Measurements from ENCODE around the gene SPEN.

The SPEN gene

GRCh38 chr1:15961492-15961891, 114.0 kb downstream of the SPEN start:
- no peak for TF ChIP-seq CTCF (IDR thresholded peaks at IDR 0.05; ENCODE audit: low read depth, low read length)
- DNase-seq (ENCODE audit: low read depth, low spot score) = no peak
- in situ Hi-C loops (cut with HindIII; ENCODE audit: low sequenced_read_pairs) = no loop called here
- H3K4me3 ChIP-seq (ENCODE audit: low read depth, low read length) = no peak overlapping the region

GRCh38 chr1:15962176-15962575, 114.7 kb downstream of the SPEN start:
- DNase-seq (ENCODE audit: low read depth, low spot score) = no peak
- in situ Hi-C loops (cut with HindIII; ENCODE audit: low sequenced_read_pairs) = no loop called here
- TF ChIP-seq CTCF (IDR thresholded peaks at IDR 0.05; ENCODE audit: low read depth, low read length) = no peak
- H3K4me3 ChIP-seq (ENCODE audit: low read depth, low read length) = no peak overlapping the region

GRCh38 chr1:15962671-15963362, 115.3 kb downstream of the SPEN start:
- H3K4me3 ChIP-seq (ENCODE audit: low read depth, low read length) = no peak overlapping the region
- in situ Hi-C loops (cut with HindIII; ENCODE audit: low sequenced_read_pairs) = no loop called here
- DNase-seq (ENCODE audit: low read depth, low spot score) = no peak
- no peak for TF ChIP-seq CTCF (IDR thresholded peaks at IDR 0.05; ENCODE audit: low read depth, low read length)

- TF ChIP-seq CTCF (IDR thresholded peaks at IDR 0.05; ENCODE audit: low read depth, low read length) = no peak
- no peak for DNase-seq (ENCODE audit: low read depth, low spot score)
- in situ Hi-C loops (cut with HindIII; ENCODE audit: low sequenced_read_pairs) = no loop called here
- H3K4me3 ChIP-seq (ENCODE audit: low read depth, low read length) = no peak overlapping the region
Observed at GRCh38 chr1:15963363-15963967, 116.0 kb downstream of the SPEN start.

GRCh38 chr1:15963968-15964648, 116.6 kb downstream of the SPEN start:
- no peak for TF ChIP-seq CTCF (IDR thresholded peaks at IDR 0.05; ENCODE audit: low read depth, low read length)
- in situ Hi-C loops (cut with HindIII; ENCODE audit: low sequenced_read_pairs) = no loop called here
- DNase-seq (ENCODE audit: low read depth, low spot score) = no peak

GRCh38 chr1:15965228-15965767, 117.8 kb downstream of the SPEN start:
- no peak for DNase-seq (ENCODE audit: low read depth, low spot score)
- in situ Hi-C loops (cut with HindIII; ENCODE audit: low sequenced_read_pairs) = no loop called here
- TF ChIP-seq CTCF (IDR thresholded peaks at IDR 0.05; ENCODE audit: low read depth, low read length) = no peak
- H3K4me3 ChIP-seq (ENCODE audit: low read depth, low read length) = no peak overlapping the region

More at GRCh38 chr1:15963968-15964648, 116.6 kb downstream of the SPEN start:
- H3K4me3 ChIP-seq (ENCODE audit: low read depth, low read length) = no peak overlapping the region

All from astrocyte of the spinal cord (primary cell).